Activated B cell treated with CpG ODN at 0.5 μM for 24 hours (primary cell): ENCODE data around the gene DUT. TPM values are rescaled to one million over a fixed set of nuclear protein-coding genes. Genes with fewer than 3 reads are reported as not detected.

Experiments
- ATAC-seq: fragments of 200-7000 bp; cut with Tn5 transposase; one replicate; pipeline ENCODE4 v1.10.0; 2021; ENCODE audit warnings: low read depth, mild to moderate bottlenecking, moderate library complexity
- CTCF ChIA-PET: fragments of 350-600 bp; sonication (Branson Sonifier 250); formaldehyde crosslinking; loops from one replicate; lab custom pipeline; 2021; ENCODE audit warnings: antibody characterized with exemption; lab: Charles Lee
- POLR2A ChIA-PET: fragments of 350-600 bp; sonication (Branson Sonifier 250); formaldehyde crosslinking; loops from one replicate; lab custom pipeline; 2021; ENCODE audit warnings: antibody characterized with exemption; lab: Charles Lee
- DNase-seq: peaks from one replicate; pipeline ENCODE4 v3.0.0; 2022
- H3K27ac Mint-ChIP-seq: one replicate; pipeline ENCODE4 v1.8.0; 2020; ENCODE audit warnings: mixed read lengths
- H3K27me3 Mint-ChIP-seq: one replicate; pipeline ENCODE4 v1.8.0; 2021; ENCODE audit warnings: mixed read lengths
- H3K36me3 Mint-ChIP-seq: one replicate; pipeline ENCODE4 v1.8.0; 2021; ENCODE audit warnings: low read depth, mixed read lengths
- H3K4me1 Mint-ChIP-seq: one replicate; pipeline ENCODE4 v1.8.0; 2021; ENCODE audit warnings: mixed read lengths
- H3K4me3 Mint-ChIP-seq: one replicate; pipeline ENCODE4 v1.8.0; 2020; ENCODE audit warnings: mild to moderate bottlenecking, mixed read lengths
- H3K9me3 Mint-ChIP-seq: one replicate; pipeline ENCODE4 v1.8.0; 2020; ENCODE audit warnings: mixed read lengths
- CTCF ChIP-seq: fragments of 200-600 bp; IDR thresholded peaks from one replicate; pipeline ENCODE4 v1.8.0; 2022; ENCODE audit warnings: antibody characterized with exemption, mild to moderate bottlenecking
- intact Hi-C: fragments of 100-400 bp; cut with micrococcal nuclease; formaldehyde crosslinking; loops from one replicate; pipeline ENCODE4 v1.15.1; 2024
- total RNA-seq: library from RNA; stranded (reverse); gene quantifications from 2 replicates; pipeline ENCODE4 v1.2.3, GENCODE V29; 2022

DUT gene
- total RNA-seq, 1 donor from 2014 or later = 75.7 TPM

GRCh38 chr15:48313216-48313615 is 18.0 kb upstream of the DUT start:
- ChIA-PET POLR2A (no interaction called here), CTCF (no interaction called here)
- Mint-ChIP-seq H3K4me1 (no peaks in the 10 kb centered on the region), H3K27me3 (no peaks in the 10 kb centered on the region), H3K36me3 (no peaks in the 10 kb centered on the region), H3K27ac (no peak overlapping the region), H3K4me3 (no peak overlapping the region), H3K9me3 (no peaks in the 10 kb centered on the region)
- intact Hi-C loops = no loop called here
- ATAC-seq (no peak), DNase-seq (no peak)
- TF ChIP-seq CTCF = no peak

- CTCF ChIA-PET = no interaction called here
- no peak for TF ChIP-seq CTCF
- H3K4me1 Mint-ChIP-seq = no peaks in the 10 kb centered on the region
- POLR2A ChIA-PET = no interaction called here
- no peaks in the 10 kb centered on the region for H3K9me3 Mint-ChIP-seq
- H3K27ac Mint-ChIP-seq = no peak overlapping the region
- no peak overlapping the region for H3K4me3 Mint-ChIP-seq
- intact Hi-C loops = no loop called here
- H3K27me3 Mint-ChIP-seq = no peaks in the 10 kb centered on the region
- H3K36me3 Mint-ChIP-seq = no peaks in the 10 kb centered on the region
- DNase-seq (no peak), ATAC-seq (no peak)
Observed at GRCh38 chr15:48315041-48315440, 16.2 kb upstream of the DUT start.

- TF ChIP-seq CTCF = no peak
- no peak overlapping the region for H3K4me3 Mint-ChIP-seq
- DNase-seq (no peak), ATAC-seq (no peak)
- intact Hi-C loops = no loop called here
- H3K36me3 Mint-ChIP-seq = no peaks in the 10 kb centered on the region
- no peaks in the 10 kb centered on the region for H3K9me3 Mint-ChIP-seq
- H3K4me1 Mint-ChIP-seq = no peaks in the 10 kb centered on the region
- ChIA-PET POLR2A (no interaction called here), CTCF (no interaction called here)
- no peaks in the 10 kb centered on the region for H3K27me3 Mint-ChIP-seq
- no peak overlapping the region for H3K27ac Mint-ChIP-seq
Observed at GRCh38 chr15:48317221-48317620, 14.0 kb upstream of the DUT start.

DNA sequence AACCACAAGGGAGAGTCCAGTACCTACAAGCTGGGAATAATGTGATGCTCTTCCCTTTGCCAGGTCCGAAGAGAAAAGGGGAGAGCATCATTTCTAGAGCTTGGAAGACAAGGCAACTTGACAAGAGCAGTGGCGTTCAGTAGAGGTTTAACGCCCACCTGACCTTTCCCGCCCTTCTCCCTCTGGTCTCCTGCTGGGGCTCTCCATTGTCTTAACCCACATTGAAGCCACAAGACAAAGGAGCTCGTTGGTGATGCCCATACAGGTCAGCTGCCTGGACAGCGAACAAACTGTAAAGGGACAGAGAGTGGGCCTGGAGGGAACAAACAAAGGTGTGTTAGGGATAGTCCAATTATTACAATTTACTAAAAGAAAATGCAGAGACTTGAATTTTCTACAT is 13.1 kb upstream of the DUT start:
- ChIA-PET POLR2A (no interaction called here), CTCF (no interaction called here)
- H3K27me3 Mint-ChIP-seq = no peaks in the 10 kb centered on the region
- H3K9me3 Mint-ChIP-seq = no peaks in the 10 kb centered on the region
- no peak overlapping the region for H3K4me3 Mint-ChIP-seq
- ATAC-seq = no peak
- H3K27ac Mint-ChIP-seq = no peak overlapping the region
- DNase-seq = no peak
- intact Hi-C loops = no loop called here
- no peaks in the 10 kb centered on the region for H3K36me3 Mint-ChIP-seq
- H3K4me1 Mint-ChIP-seq = no peaks in the 10 kb centered on the region
- TF ChIP-seq CTCF = no peak

GRCh38 chr15:48323294-48323693 is 7.9 kb upstream of the DUT start:
- ChIA-PET CTCF (no interaction called here), POLR2A (no interaction called here)
- TF ChIP-seq CTCF = no peak
- DNase-seq (no peak), ATAC-seq (no peak)
- H3K4me1 Mint-ChIP-seq = peaks cover 13% of the 10 kb centered on the region
- H3K4me3 Mint-ChIP-seq = no peak overlapping the region
- H3K9me3 Mint-ChIP-seq = no peaks in the 10 kb centered on the region
- no peak overlapping the region for H3K27ac Mint-ChIP-seq
- intact Hi-C loops = no loop called here
- H3K27me3 Mint-ChIP-seq = no peaks in the 10 kb centered on the region
- no peaks in the 10 kb centered on the region for H3K36me3 Mint-ChIP-seq
